Colon (tissue), 2 donors: ENCODE data around the gene RPS17.
"Not testable (repeated sequence)": the region's sequence is repeated elsewhere in the genome, so short reads cannot be mapped to it uniquely, and the experiment has no call there.

Experiments used
- FAIRE-seq: peaks from 2 replicates; lab custom pipeline; 2012; peaks lifted over from hg19 to GRCh38; lab: Jason Lieb, UNC
- donor health status: control.
- donor health status: control.

The RPS17 gene

GRCh38 chr15:82507693-82508092 lies 32.6 kb downstream of the RPS17 start:
- not testable (repeated sequence) for FAIRE-seq

- FAIRE-seq: not testable (repeated sequence)
These were observed 33.2 kb downstream of the RPS17 start for GRCh38 chr15:82507087-82507486.

GRCh38 chr15:82505842-82506241 lies 34.4 kb downstream of the RPS17 start:
- not testable (repeated sequence) for FAIRE-seq

- FAIRE-seq: not testable (repeated sequence)
These were observed 36.2 kb downstream of the RPS17 start for GRCh38 chr15:82504074-82504473.

- FAIRE-seq: not testable (repeated sequence)
These were observed 37.4 kb downstream of the RPS17 start for GRCh38 chr15:82502700-82503339.

- FAIRE-seq: not testable (repeated sequence)
These were observed 39.5 kb downstream of the RPS17 start for GRCh38 chr15:82500772-82501171.

GRCh38 chr15:82497978-82498377 lies 42.3 kb downstream of the RPS17 start:
- FAIRE-seq: not testable (repeated sequence)

GRCh38 chr15:82488250-82488649 lies 52.0 kb downstream of the RPS17 start:
- not testable (repeated sequence) for FAIRE-seq

GRCh38 chr15:82487045-82487444 lies 53.2 kb downstream of the RPS17 start:
- FAIRE-seq: not testable (repeated sequence)
